Lower leg skin (tissue), 3 donors: ENCODE data around the gene TULP3.

Experiments used
- POLR2A ChIP-seq, 2 donors: fragments of 450-650 bp; IDR thresholded peaks; one replicate each; pipeline ENCODE4 v1.6.1; 2016 to 2017; ENCODE audit warnings: antibody characterized with exemption in 2 of 2, mild to moderate bottlenecking in 1 of 2, moderate library complexity in 1 of 2
- TF ChIP-seq, protein P1 (sequence below), 3 donors: fragments of 450-650 bp; IDR thresholded peaks; one replicate each; pipeline ENCODE4 v1.5.1; 2016; ENCODE audit warnings: antibody characterized with exemption in 3 of 3, mild to moderate bottlenecking in 3 of 3, moderate library complexity in 2 of 3

GRCh38 chr12:2844786-2845185, 45.9 kb upstream of the TULP3 start:
- TF ChIP-seq, protein P1, sequence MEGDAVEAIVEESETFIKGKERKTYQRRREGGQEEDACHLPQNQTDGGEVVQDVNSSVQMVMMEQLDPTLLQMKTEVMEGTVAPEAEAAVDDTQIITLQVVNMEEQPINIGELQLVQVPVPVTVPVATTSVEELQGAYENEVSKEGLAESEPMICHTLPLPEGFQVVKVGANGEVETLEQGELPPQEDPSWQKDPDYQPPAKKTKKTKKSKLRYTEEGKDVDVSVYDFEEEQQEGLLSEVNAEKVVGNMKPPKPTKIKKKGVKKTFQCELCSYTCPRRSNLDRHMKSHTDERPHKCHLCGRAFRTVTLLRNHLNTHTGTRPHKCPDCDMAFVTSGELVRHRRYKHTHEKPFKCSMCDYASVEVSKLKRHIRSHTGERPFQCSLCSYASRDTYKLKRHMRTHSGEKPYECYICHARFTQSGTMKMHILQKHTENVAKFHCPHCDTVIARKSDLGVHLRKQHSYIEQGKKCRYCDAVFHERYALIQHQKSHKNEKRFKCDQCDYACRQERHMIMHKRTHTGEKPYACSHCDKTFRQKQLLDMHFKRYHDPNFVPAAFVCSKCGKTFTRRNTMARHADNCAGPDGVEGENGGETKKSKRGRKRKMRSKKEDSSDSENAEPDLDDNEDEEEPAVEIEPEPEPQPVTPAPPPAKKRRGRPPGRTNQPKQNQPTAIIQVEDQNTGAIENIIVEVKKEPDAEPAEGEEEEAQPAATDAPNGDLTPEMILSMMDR (IDR thresholded peaks at IDR 0.05): no peak
- TF ChIP-seq POLR2A (IDR thresholded peaks at IDR 0.05): no peak
